Measurements from ENCODE around the gene CALML5.

- no peak for TF ChIP-seq CTCF (conservative IDR thresholded peaks at IDR 0.05; ENCODE audit: low read depth, low read length)
- no peak for TF ChIP-seq EZH2 (IDR thresholded peaks at IDR 0.05; ENCODE audit: borderline replicate concordance, low read depth, low read length, poor library complexity, severe bottlenecking)
Observed at GRCh38 chr10:5512331-5512730, 13.0 kb upstream of the CALML5 start.

Measured in A673 (cell line).